Measurements from ENCODE around the gene R3HCC1L. TPM values are rescaled to one million over a fixed set of nuclear protein-coding genes. Genes with fewer than 3 reads are reported as not detected.

R3HCC1L gene
- total and polyA plus RNA-seq, 10 of the 15 experiments (the other 5 are each of a cell fraction or from before 2014, with no cell fraction given), result 11.3 to 20.3 (median 15.3) TPM

DNA sequence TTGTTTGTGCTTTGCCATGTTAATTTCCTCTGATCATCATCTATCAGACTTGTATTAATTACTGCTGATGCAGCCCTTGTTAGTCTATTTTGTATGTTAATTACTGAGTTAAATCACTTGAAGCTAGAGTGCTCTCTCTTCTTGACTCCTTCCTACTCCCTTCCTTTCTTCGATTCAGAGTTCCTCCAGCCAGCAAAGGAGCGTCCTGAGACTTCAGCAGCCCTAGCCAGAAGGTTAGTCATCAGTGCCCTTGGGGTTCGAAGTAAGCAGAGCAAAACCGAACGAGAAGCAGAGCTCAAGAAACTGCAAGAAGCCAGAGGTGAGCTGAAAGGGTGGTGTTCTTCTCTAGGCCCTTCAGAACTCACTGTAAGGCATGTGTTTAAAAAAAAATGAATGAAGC, 101.4 kb downstream of the R3HCC1L start:
- 97% methylated on average over 5 of the region's 5 CpGs for WGBS (ENCODE audit: insufficient coverage, insufficient replicate concordance, low lambda C conversion rate, missing lambda C conversion rate)
- DNase-seq (ENCODE audit: low read depth, low spot score), result no peak
- SMC1A ChIA-PET (ENCODE audit: uncharacterized antibody, unreplicated experiment), result no interaction called here
- no peak overlapping the region for H3K4me2 ChIP-seq (ENCODE audit: control insufficient read depth, insufficient read depth)
- ATAC-seq, result no peak
- H4K20me1 ChIP-seq (ENCODE audit: control insufficient read depth, insufficient read depth), result no peaks in the 10 kb centered on the region
- RAD21 ChIA-PET (ENCODE audit: unreplicated experiment), result interaction anchor here (0.6 kb wide), 1 partner anchor 66 kb away, joined by 3 read pairs; no protein-coding TSS in a partner anchor
- H3K4me1 ChIP-seq (ENCODE audit: control insufficient read depth, insufficient read depth, low read length), result no peaks in the 10 kb centered on the region
- CTCF ChIA-PET, result interaction anchor here (1.3 kb wide), 1 partner anchor 10 kb away, joined by 4 read pairs; no protein-coding TSS in a partner anchor
- no peak overlapping the region for H3K4me3 ChIP-seq
- H2AFZ ChIP-seq (ENCODE audit: control insufficient read depth, low read depth, low read length), result no peak overlapping the region
- POLR2A ChIA-PET, result no interaction called here
- no peak for FAIRE-seq
- in situ Hi-C loops (cut with MboI), result no loop called here
- peaks cover 4 to 33% of the 10 kb centered on the region in 2 experiments; a peak in 3 of 4 replicates for H3K36me3 ChIP-seq (ENCODE audit: control insufficient read depth in 2 of 2, insufficient read depth in 2 of 2, low read length in 1 of 2)
- H3K79me2 ChIP-seq (ENCODE audit: control insufficient read depth, insufficient read depth, low read length), result no peaks in the 10 kb centered on the region
- no peaks in the 10 kb centered on the region for H3K27me3 ChIP-seq (replicated peaks in 1 of 2; ENCODE audit: control insufficient read depth in 2 of 2, insufficient read depth in 2 of 2, low read length in 1 of 2)
- no peak overlapping the region for H3K27ac ChIP-seq (ENCODE audit: control insufficient read depth, insufficient read depth)
- intact Hi-C loops (cut with micrococcal nuclease; ENCODE audit: unreplicated experiment), result no loop called here
- H3K9me3 ChIP-seq (replicated peaks; ENCODE audit: control insufficient read depth, insufficient read depth, low read length), result no peaks in the 10 kb centered on the region
- BruUV-seq (replicated peaks), result no TSS peak
- no peak for TF ChIP-seq TCF12 (IDR thresholded peaks at IDR 0.05; ENCODE audit: low read depth, low read length)
- TF ChIP-seq CREM (IDR thresholded peaks at IDR 0.05; ENCODE audit: low read depth), result no peak
- no peak for TF ChIP-seq BHLHE40 (IDR thresholded peaks at IDR 0.05; ENCODE audit: borderline replicate concordance in 1 of 2, low read depth in 2 of 2, low read length in 1 of 2)
- TF ChIP-seq BRCA1 (IDR thresholded peaks at IDR 0.05; ENCODE audit: low read depth, low read length), result no peak
- no peak for TF ChIP-seq MEF2B (IDR thresholded peaks at IDR 0.05; ENCODE audit: partially characterized antibody, poor library complexity, severe bottlenecking)
- TF ChIP-seq WRNIP1 (IDR thresholded peaks at IDR 0.05; ENCODE audit: borderline replicate concordance, low read depth, low read length), result no peak
- TF ChIP-seq SMC3 (IDR thresholded peaks at IDR 0.05; ENCODE audit: borderline replicate concordance, low read length), result no peak
- TF ChIP-seq ZBED1 (IDR thresholded peaks at IDR 0.05; ENCODE audit: borderline replicate concordance), result no peak
- H3K9ac ChIP-seq (ENCODE audit: control insufficient read depth, insufficient read depth, low read length), result no peak overlapping the region

DNA sequence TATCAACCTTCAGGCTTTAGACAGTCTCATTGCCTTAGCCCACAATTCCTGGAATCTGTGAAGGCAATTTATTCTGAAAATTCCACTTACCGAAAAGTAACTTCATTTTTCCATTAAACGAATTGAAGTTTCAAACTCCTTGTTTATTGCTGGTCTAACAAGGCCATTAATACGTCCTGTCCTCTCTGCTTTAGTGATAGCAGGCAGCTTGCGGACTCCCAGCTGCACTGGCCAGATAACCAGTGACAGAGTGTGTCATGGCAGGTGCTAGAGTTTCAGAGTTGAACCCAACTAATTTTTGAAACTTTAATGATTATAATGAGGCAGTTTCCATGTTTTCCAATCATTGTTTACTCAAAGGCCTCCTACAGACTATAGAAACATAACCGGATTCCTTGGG, 102.4 kb downstream of the R3HCC1L start:
- Histone ChIP-seq H2AFZ (ENCODE audit: control insufficient read depth, low read depth, low read length) (no peak overlapping the region), H3K4me3 (no peak overlapping the region), H3K9me3 (replicated peaks; ENCODE audit: control insufficient read depth, insufficient read depth, low read length) (no peaks in the 10 kb centered on the region), H3K9ac (ENCODE audit: control insufficient read depth, insufficient read depth, low read length) (no peak overlapping the region), H3K4me2 (ENCODE audit: control insufficient read depth, insufficient read depth) (no peak overlapping the region), H3K27ac (ENCODE audit: control insufficient read depth, insufficient read depth) (no peak overlapping the region), H4K20me1 (ENCODE audit: control insufficient read depth, insufficient read depth) (no peaks in the 10 kb centered on the region), H3K4me1 (ENCODE audit: control insufficient read depth, insufficient read depth, low read length) (no peaks in the 10 kb centered on the region), H3K36me3 (ENCODE audit: control insufficient read depth in 2 of 2, insufficient read depth in 2 of 2, low read length in 1 of 2) (peaks cover 4 to 33% of the 10 kb centered on the region in 2 experiments; a peak in 3 of 4 replicates), H3K79me2 (ENCODE audit: control insufficient read depth, insufficient read depth, low read length) (no peaks in the 10 kb centered on the region), H3K27me3 (replicated peaks in 1 of 2; ENCODE audit: control insufficient read depth in 2 of 2, insufficient read depth in 2 of 2, low read length in 1 of 2) (no peaks in the 10 kb centered on the region)
- no peak for FAIRE-seq
- no peak for DNase-seq (ENCODE audit: low read depth, low spot score)
- TF ChIP-seq, protein P1, sequence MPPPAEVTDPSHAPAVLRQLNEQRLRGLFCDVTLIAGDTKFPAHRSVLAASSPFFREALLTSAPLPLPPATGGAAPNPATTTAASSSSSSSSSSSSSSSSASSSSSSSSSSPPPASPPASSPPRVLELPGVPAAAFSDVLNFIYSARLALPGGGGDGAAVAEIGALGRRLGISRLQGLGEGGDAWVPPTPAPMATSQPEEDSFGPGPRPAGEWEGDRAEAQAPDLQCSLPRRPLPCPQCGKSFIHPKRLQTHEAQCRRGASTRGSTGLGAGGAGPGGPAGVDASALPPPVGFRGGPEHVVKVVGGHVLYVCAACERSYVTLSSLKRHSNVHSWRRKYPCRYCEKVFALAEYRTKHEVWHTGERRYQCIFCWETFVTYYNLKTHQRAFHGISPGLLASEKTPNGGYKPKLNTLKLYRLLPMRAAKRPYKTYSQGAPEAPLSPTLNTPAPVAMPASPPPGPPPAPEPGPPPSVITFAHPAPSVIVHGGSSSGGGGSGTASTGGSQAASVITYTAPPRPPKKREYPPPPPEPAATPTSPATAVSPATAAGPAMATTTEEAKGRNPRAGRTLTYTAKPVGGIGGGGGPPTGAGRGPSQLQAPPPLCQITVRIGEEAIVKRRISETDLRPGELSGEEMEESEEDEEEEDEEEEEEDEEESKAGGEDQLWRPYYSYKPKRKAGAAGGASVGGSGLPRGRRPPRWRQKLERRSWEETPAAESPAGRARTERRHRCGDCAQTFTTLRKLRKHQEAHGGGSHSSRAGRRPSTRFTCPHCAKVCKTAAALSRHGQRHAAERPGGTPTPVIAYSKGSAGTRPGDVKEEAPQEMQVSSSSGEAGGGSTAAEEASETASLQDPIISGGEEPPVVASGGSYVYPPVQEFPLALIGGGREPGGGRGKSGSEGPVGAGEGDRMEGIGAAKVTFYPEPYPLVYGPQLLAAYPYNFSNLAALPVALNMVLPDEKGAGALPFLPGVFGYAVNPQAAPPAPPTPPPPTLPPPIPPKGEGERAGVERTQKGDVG (CRISPR knock-in tag; IDR thresholded peaks at IDR 0.05), result no peak
- TF ChIP-seq ZSCAN29 (IDR thresholded peaks at IDR 0.05) (no peak), NR2C2 (IDR thresholded peaks at IDR 0.05; ENCODE audit: borderline replicate concordance, control insufficient read depth, insufficient read length, low read depth) (no peak)
- CTCF ChIA-PET, result no interaction called here
- no TSS peak for BruUV-seq (replicated peaks)
- SMC1A ChIA-PET (ENCODE audit: uncharacterized antibody, unreplicated experiment), result no interaction called here
- intact Hi-C loops (cut with micrococcal nuclease; ENCODE audit: unreplicated experiment) (no loop called here), in situ Hi-C loops (cut with MboI) (no loop called here)
- RAD21 ChIA-PET (ENCODE audit: unreplicated experiment), result no interaction called here
- 87% methylated on average over 5 of the region's 5 CpGs for WGBS (ENCODE audit: insufficient coverage, insufficient replicate concordance, low lambda C conversion rate, missing lambda C conversion rate)
- POLR2A ChIA-PET, result no interaction called here
- ATAC-seq, result no peak
